Esophagus (tissue), 2 donors: ENCODE measurements around the gene AP4E1. TPM values are rescaled to one million over a fixed set of nuclear protein-coding genes. Genes with fewer than 3 reads are reported as not detected.

ENCODE experiments used
- H3K27ac ChIP-seq, 2 donors: one replicate each; pipeline ENCODE4 v1.5.1; 2013; ENCODE audit warnings: low read depth in 2 of 2, mild to moderate bottlenecking in 2 of 2, inconsistent platforms in 1 of 2, low read length in 1 of 2, moderate library complexity in 1 of 2
- H3K27me3 ChIP-seq, 2 donors: one replicate each; pipeline ENCODE4 v1.6.1; 2013; ENCODE audit warnings: low read length in 2 of 2, control low read depth in 1 of 2, mild to moderate bottlenecking in 1 of 2; ENCODE audit not compliant: insufficient read depth in 2 of 2, control insufficient read depth in 1 of 2
- H3K36me3 ChIP-seq, 2 donors: one replicate each; pipeline ENCODE4 v1.6.1; 2013; ENCODE audit warnings: low read length in 1 of 2; ENCODE audit not compliant: control insufficient read depth in 2 of 2, insufficient read depth in 2 of 2
- H3K4me1 ChIP-seq, 2 donors: one replicate each; pipeline ENCODE4 v1.6.1; 2013; ENCODE audit warnings: low read length in 1 of 2; ENCODE audit not compliant: control insufficient read depth in 2 of 2, insufficient read depth in 2 of 2
- H3K4me3 ChIP-seq, 2 donors: one replicate each; pipeline ENCODE4 v1.5.1; 2013; ENCODE audit warnings: low read length in 2 of 2, mild to moderate bottlenecking in 2 of 2, low read depth in 1 of 2, moderate library complexity in 1 of 2
- H3K9me3 ChIP-seq, 2 donors: one replicate each; pipeline ENCODE4 v1.6.1; 2013; ENCODE audit warnings: mild to moderate bottlenecking in 2 of 2, low read depth in 1 of 2, low read length in 1 of 2, moderate library complexity in 1 of 2; ENCODE audit not compliant: control insufficient read depth in 2 of 2, insufficient read depth in 1 of 2
- WGBS, 2 donors: extraction: QIAGEN DNeasy Blood & Tissue Kit; methylation state at CpG; one replicate each; pipeline ENCODE4 v1.1.7; 2013; 5-methylcytosine and 5-hydroxymethylcytosine counted together
- polyA plus RNA-seq, 2 donors: library from polyadenylated mRNA; stranded (reverse); fragments of 200-250 nt; gene quantifications; one replicate each; pipeline ENCODE4 v1.2.3, GENCODE V29; 2013
- donor health status: healthy with polysubstance abuse.
- donor health status: Bipolar disorder and iron deficiency.

The AP4E1 gene
- polyA plus RNA-seq, 2 donors: 2.8 to 3.8 TPM

- H3K36me3 ChIP-seq: no peaks in the 10 kb centered on the region
- H3K9me3 ChIP-seq: no peaks in the 10 kb centered on the region
- no peaks in the 10 kb centered on the region for H3K27me3 ChIP-seq
- 44 to 45% methylated on average over 3 of the region's 3 CpGs for WGBS, 2 donors
- no peak overlapping the region for H3K4me3 ChIP-seq
- H3K27ac ChIP-seq: no peak overlapping the region
- peaks cover 1 to 2% of the 10 kb centered on the region in 2 donors for H3K4me1 ChIP-seq
Observed at GRCh38 chr15:51046799-51047449, 138.4 kb downstream of the AP4E1 start.

GRCh38 chr15:51048308-51048707 is 139.8 kb downstream of the AP4E1 start:
- Histone ChIP-seq H3K4me3 (no peak overlapping the region), H3K4me1 (peaks cover 3 to 6% of the 10 kb centered on the region in 2 donors), H3K27me3 (no peaks in the 10 kb centered on the region), H3K27ac (no peak overlapping the region), H3K9me3 (no peaks in the 10 kb centered on the region), H3K36me3 (no peaks in the 10 kb centered on the region)

- H3K4me3 ChIP-seq: no peak overlapping the region
- no peaks in the 10 kb centered on the region for H3K9me3 ChIP-seq
- no peaks in the 10 kb centered on the region for H3K36me3 ChIP-seq
- H3K27me3 ChIP-seq: no peaks in the 10 kb centered on the region
- no peak overlapping the region for H3K27ac ChIP-seq
- 70 to 79% methylated on average over 2 of the region's 2 CpGs for WGBS, 2 donors
- peaks cover 3 to 6% of the 10 kb centered on the region in 2 donors for H3K4me1 ChIP-seq
Observed at GRCh38 chr15:51049081-51049480, 140.6 kb downstream of the AP4E1 start.

GRCh38 chr15:51051776-51052175 is 143.3 kb downstream of the AP4E1 start:
- WGBS, 2 donors: 12 to 23% methylated on average over 3 of the region's 3 CpGs
- Histone ChIP-seq H3K4me1 (peaks cover 3 to 6% of the 10 kb centered on the region in 2 donors), H3K4me3 (no peak overlapping the region), H3K27me3 (no peaks in the 10 kb centered on the region), H3K27ac (no peak overlapping the region), H3K36me3 (peaks cover 0 to 2% of the 10 kb centered on the region in 2 donors), H3K9me3 (no peaks in the 10 kb centered on the region)

- H3K27ac ChIP-seq: no peak overlapping the region
- H3K36me3 ChIP-seq: peaks cover 0 to 5% of the 10 kb centered on the region in 2 donors
- H3K4me1 ChIP-seq: peaks cover 3 to 6% of the 10 kb centered on the region in 2 donors
- H3K27me3 ChIP-seq: no peaks in the 10 kb centered on the region
- 68 to 82% methylated on average over 1 of the region's 1 CpG for WGBS, 2 donors
- no peak overlapping the region for H3K4me3 ChIP-seq
- H3K9me3 ChIP-seq: no peaks in the 10 kb centered on the region
Observed at GRCh38 chr15:51053571-51053970, 145.1 kb downstream of the AP4E1 start.

- Histone ChIP-seq H3K27ac (no peak overlapping the region), H3K36me3 (peaks cover 0 to 5% of the 10 kb centered on the region in 2 donors), H3K9me3 (no peaks in the 10 kb centered on the region), H3K4me3 (no peak overlapping the region), H3K4me1 (peaks cover 3 to 6% of the 10 kb centered on the region in 2 donors), H3K27me3 (no peaks in the 10 kb centered on the region)
- 91 to 95% methylated on average over 1 of the region's 1 CpG for WGBS, 2 donors
Observed at GRCh38 chr15:51054535-51054934, 146.1 kb downstream of the AP4E1 start.

Other genes starting within 250 kb of the AP4E1 start
- gene TRPM7, start 221.9 kb upstream of the AP4E1 start, polyA plus RNA-seq: 1 to 10 TPM; 4.9 to 6.1 TPM
- 10 to 100 TPM; 12.4 to 21.7 TPM for gene SPPL2A, start 143.0 kb upstream of the AP4E1 start, polyA plus RNA-seq
- 1 to 10 TPM; 9.0 to 9.3 TPM for gene TNFAIP8L3, start 186.2 kb downstream of the AP4E1 start, polyA plus RNA-seq